Raji (cell line): ENCODE measurements around the gene CSTF2T.
A peak's percentile ranks its signal among the peaks of the same experiment; 100 is the strongest.

Experiments
- POLR2A ChIP-seq: IDR thresholded peaks from 2 replicates; pipeline ENCODE4 v1.6.1; 2011; ENCODE audit warnings: low read depth, low read length, control low read depth; ENCODE audit not compliant: insufficient read depth

The CSTF2T gene

GRCh38 chr10:51699475-51700227, at the start of gene CSTF2T:
Gene CSTF2T (minus strand): TSS chr10:51699595. CDS start chr10:51699549, 46 bp downstream.
- TF ChIP-seq POLR2A, result peak; percentile 82

GRCh38 chr10:51748959-51749358, 49.6 kb upstream of the CSTF2T start:
- no peak for TF ChIP-seq POLR2A

- TF ChIP-seq POLR2A, result no peak
Measured at GRCh38 chr10:51747216-51747615, 47.8 kb upstream of the CSTF2T start.

- no peak for TF ChIP-seq POLR2A
Measured at GRCh38 chr10:51745397-51745796, 46.0 kb upstream of the CSTF2T start.

GRCh38 chr10:51744235-51745000, 45.0 kb upstream of the CSTF2T start:
- no peak for TF ChIP-seq POLR2A

GRCh38 chr10:51743146-51743545, 43.8 kb upstream of the CSTF2T start:
- TF ChIP-seq POLR2A, result no peak

- no peak for TF ChIP-seq POLR2A
Measured at GRCh38 chr10:51733057-51733456, 33.7 kb upstream of the CSTF2T start.

- TF ChIP-seq POLR2A, result no peak
Measured at GRCh38 chr10:51729822-51730555, 30.6 kb upstream of the CSTF2T start.

- TF ChIP-seq POLR2A, result no peak
Measured at GRCh38 chr10:51724038-51724437, 24.6 kb upstream of the CSTF2T start.

- no peak for TF ChIP-seq POLR2A
Measured at GRCh38 chr10:51718804-51719291, 19.5 kb upstream of the CSTF2T start.

- no peak for TF ChIP-seq POLR2A
Measured at GRCh38 chr10:51716981-51717380, 17.6 kb upstream of the CSTF2T start.

GRCh38 chr10:51711519-51711891, 12.1 kb upstream of the CSTF2T start:
- no peak for TF ChIP-seq POLR2A

GRCh38 chr10:51709324-51709972, 10.1 kb upstream of the CSTF2T start:
- TF ChIP-seq POLR2A, result no peak

GRCh38 chr10:51708609-51709008, 9.2 kb upstream of the CSTF2T start:
- TF ChIP-seq POLR2A, result no peak
